ENCODE data around the gene PKHD1.

PKHD1 gene

DNA sequence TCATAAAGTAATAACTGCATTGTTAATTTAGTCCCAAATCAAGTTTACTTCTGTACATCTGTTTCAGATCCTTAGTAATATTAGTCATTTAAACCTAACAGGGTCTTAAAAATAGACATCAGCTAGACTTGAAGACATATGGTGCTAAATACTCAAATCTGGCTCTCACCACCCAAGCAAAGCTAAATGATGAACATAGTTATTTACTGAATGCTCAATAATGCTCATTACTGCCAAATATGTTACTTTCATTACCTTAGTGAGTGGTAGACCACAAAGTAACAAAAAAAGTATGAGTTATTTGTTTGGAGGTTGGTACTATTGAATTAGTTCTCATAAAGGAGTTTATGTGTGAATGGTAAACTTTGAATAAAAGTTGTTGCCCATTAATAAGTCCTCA is 502.1 kb downstream of the PKHD1 start:
- TF ChIP-seq, protein P1, sequence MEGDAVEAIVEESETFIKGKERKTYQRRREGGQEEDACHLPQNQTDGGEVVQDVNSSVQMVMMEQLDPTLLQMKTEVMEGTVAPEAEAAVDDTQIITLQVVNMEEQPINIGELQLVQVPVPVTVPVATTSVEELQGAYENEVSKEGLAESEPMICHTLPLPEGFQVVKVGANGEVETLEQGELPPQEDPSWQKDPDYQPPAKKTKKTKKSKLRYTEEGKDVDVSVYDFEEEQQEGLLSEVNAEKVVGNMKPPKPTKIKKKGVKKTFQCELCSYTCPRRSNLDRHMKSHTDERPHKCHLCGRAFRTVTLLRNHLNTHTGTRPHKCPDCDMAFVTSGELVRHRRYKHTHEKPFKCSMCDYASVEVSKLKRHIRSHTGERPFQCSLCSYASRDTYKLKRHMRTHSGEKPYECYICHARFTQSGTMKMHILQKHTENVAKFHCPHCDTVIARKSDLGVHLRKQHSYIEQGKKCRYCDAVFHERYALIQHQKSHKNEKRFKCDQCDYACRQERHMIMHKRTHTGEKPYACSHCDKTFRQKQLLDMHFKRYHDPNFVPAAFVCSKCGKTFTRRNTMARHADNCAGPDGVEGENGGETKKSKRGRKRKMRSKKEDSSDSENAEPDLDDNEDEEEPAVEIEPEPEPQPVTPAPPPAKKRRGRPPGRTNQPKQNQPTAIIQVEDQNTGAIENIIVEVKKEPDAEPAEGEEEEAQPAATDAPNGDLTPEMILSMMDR (IDR thresholded peaks at IDR 0.05) = no peak
- no peak overlapping the region for H3K4me3 ChIP-seq
- no peak for DNase-seq (ENCODE audit: low spot score)
- H3K27ac ChIP-seq = no peak overlapping the region

DNA sequence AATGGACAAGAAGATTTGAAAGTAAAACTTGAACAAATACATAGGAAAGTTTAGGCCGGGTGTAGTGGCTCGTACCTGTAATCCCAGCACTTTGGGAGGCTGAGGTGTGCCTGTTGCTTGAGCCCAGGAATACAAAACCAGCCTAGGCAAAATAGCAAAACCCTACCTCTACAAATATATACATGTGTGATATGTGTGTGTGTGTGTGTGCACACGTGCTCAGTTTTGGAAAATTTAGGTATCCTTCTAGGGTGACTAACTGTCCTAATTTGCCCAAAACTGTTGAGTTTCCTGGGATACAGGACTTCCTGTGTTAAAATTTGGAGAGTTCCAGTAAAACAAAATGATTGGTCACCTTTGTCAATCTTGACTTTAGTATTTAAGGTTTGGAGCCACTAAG is 503.2 kb downstream of the PKHD1 start:
- DNase-seq (ENCODE audit: low spot score) = no peak
- Histone ChIP-seq H3K4me3 (no peak overlapping the region), H3K27ac (no peak overlapping the region)

DNA sequence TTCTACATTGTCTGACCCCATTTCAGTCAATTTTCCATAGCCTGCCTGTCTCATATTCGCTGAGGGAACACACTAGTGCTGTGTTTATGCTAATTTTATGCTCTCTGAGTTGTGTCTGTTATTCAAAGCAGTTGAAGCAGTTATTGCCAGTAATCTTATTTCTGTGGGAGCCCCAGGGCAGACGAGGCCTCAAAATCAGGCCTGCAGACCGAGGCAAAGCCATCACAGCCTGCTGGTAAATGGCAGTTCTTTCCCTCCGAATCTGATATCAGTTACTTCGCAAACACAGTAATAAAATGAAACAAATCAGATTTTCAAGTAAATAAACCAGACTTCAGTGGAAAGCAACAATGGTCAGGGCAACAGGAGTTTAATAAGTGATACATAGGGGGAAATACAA is 508.4 kb downstream of the PKHD1 start:
- Histone ChIP-seq H3K4me3 (no peak overlapping the region), H3K27ac (no peak overlapping the region)
- TF ChIP-seq, protein P1 (IDR thresholded peaks at IDR 0.05) = no peak
- DNase-seq (ENCODE audit: low spot score) = no peak

More for the DNA sequence above, 503.2 kb downstream of the PKHD1 start:
- TF ChIP-seq, protein P1 (IDR thresholded peaks at IDR 0.05) = no peak

DNA sequence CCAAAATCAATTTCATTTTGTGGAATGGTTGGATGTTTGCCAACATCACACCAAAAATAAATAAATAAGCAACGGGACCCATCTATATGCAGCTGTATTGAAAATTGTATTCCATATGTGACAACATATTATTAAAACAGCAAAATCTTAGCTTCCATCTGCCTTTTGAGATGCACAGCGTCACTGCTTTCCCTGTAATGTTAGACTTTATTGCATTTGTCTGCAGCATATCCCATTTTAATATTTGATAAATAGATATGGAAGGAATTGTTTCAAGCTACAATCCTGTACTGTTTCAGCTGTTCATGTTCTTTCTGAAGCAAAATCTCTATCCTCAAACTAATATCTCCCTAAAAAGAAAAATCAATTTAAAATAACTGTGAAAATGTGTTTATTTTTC is 509.1 kb downstream of the PKHD1 start:
- TF ChIP-seq, protein P1 (IDR thresholded peaks at IDR 0.05) = no peak
- DNase-seq (ENCODE audit: low spot score) = no peak

DNA sequence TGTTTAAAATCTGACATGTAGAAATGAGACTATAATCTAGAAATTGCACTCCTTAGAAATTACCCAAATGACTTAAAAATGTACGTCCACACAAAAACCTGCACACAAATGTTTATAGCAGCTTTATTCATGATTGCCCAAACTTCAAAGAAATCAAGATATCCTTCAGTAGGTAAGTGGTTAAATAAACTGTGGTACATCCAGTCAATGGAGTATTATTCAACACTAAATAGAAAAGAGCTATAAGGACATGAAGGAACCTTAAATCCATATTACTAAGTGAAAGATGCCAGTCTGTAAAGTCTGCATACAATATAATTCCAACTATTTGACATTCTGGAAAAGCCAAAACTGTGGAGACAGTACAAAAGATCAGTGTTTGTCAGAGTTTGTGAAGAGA is 513.4 kb downstream of the PKHD1 start:
- no peak overlapping the region for H3K4me3 ChIP-seq
- TF ChIP-seq, protein P1 (IDR thresholded peaks at IDR 0.05) = no peak
- no peak overlapping the region for H3K27ac ChIP-seq
- DNase-seq (ENCODE audit: low spot score) = no peak

More for the DNA sequence above, 509.1 kb downstream of the PKHD1 start:
- no peak overlapping the region for H3K4me3 ChIP-seq
- H3K27ac ChIP-seq = no peak overlapping the region

DNA sequence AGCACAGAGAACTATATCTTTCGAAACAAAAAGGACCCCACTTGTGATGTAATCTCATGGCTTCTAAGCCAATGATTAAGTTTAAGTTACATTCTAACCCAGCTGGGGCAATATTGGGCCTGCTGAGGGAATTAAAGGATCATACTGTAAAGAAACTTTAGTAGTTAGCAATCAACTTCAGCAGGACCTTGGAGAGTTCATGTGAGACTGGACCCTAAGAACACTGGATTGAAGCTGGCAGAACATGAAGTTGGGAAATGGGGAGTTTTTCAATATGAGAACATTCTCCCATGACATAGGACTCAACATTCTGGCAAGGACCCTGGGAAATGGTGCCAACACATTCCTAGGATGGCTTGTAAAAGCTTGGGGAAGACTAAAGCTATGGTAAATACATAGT is 516.2 kb downstream of the PKHD1 start:
- no peak for DNase-seq (ENCODE audit: low spot score)
- Histone ChIP-seq H3K27ac (no peak overlapping the region), H3K4me3 (no peak overlapping the region)
- TF ChIP-seq, protein P1 (IDR thresholded peaks at IDR 0.05) = no peak

DNA sequence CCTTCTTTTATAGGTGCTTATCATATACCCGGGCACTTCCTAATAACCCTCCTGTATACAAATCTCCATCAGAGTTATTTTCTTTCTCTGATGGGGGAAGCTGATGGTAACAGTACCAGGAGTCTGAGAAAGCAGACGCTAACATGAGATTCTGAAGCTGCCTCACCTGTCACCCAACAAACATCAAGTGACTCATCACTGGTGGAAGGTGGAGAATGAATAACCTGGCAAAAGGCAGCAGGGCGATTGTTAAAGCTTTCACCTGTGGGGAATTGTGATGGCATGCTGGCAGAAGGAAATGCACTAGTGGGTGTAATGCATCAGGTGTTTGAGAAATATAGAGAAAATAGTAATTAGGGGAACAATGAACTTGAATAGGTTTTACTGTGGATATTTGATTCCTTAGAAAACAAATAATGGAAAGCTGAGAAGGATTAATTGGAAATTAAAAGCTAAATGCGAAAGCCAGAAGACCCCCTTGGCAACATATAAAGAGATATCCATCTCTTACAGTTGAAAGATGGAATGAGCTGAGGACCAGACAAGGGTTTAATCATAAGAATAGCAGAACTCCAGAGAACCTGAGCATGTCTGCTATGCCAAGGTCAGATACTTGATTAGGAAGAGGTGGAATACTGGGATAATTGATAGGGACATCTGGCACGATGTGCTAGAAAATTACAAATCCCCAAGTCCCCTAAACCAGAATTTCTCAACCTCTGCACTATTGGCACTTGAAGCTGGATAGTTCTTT is 517.1 kb downstream of the PKHD1 start:
- Histone ChIP-seq H3K27ac (no peak overlapping the region), H3K4me3 (no peak overlapping the region)
- DNase-seq (ENCODE audit: low spot score) = no peak
- TF ChIP-seq, protein P1 (IDR thresholded peaks at IDR 0.05) = no peak
